Neural cell (in vitro differentiated cells): ENCODE data around the gene LTBP1.

Experiments used
- CTCF ChIP-seq: fragments of 450-650 bp; IDR thresholded peaks from 2 replicates; pipeline ENCODE4 v1.5.1; 2014; ENCODE audit warnings: antibody characterized with exemption, mild to moderate bottlenecking, moderate library complexity; ENCODE audit not compliant: poor library complexity, severe bottlenecking
- EP300 ChIP-seq: fragments of 450-650 bp; conservative IDR thresholded peaks from 2 replicates; pipeline ENCODE4 v1.6.1; 2014; ENCODE audit warnings: antibody characterized with exemption, mild to moderate bottlenecking, moderate library complexity; ENCODE audit not compliant: poor library complexity, severe bottlenecking
- EZH2 ChIP-seq: fragments of 200-600, 300-800 bp; shearing (Covaris generic), sonication (generic); IDR thresholded peaks from 2 replicates; pipeline ENCODE4 v1.6.1; 2014; ENCODE audit warnings: antibody characterized with exemption, low read length, borderline replicate concordance, mild to moderate bottlenecking; ENCODE audit not compliant: insufficient read depth, poor library complexity, severe bottlenecking
- POLR2AphosphoS5 ChIP-seq: IDR thresholded peaks from 2 replicates; pipeline ENCODE4 v1.6.1; 2012
- RAD21 ChIP-seq: fragments of 450-650 bp; conservative IDR thresholded peaks from 2 replicates; pipeline ENCODE4 v1.6.1; 2014; ENCODE audit warnings: antibody characterized with exemption, mild to moderate bottlenecking, moderate library complexity
- REST ChIP-seq: IDR thresholded peaks from 2 replicates; pipeline ENCODE4 v1.6.1; 2012; ENCODE audit warnings: borderline replicate concordance
- SMC3 ChIP-seq: fragments of 450-650 bp; conservative IDR thresholded peaks from 2 replicates; pipeline ENCODE4 v1.6.1; 2014; ENCODE audit warnings: antibody characterized with exemption, mild to moderate bottlenecking, moderate library complexity; ENCODE audit not compliant: poor library complexity
- TAF1 ChIP-seq: IDR thresholded peaks from 2 replicates; pipeline ENCODE4 v1.6.1; 2012; ENCODE audit warnings: low read depth

- TF ChIP-seq EP300 (no peak), CTCF (no peak), POLR2AphosphoS5 (no peak), TAF1 (no peak), SMC3 (no peak), EZH2 (no peak), RAD21 (no peak), REST (no peak)
Measured at GRCh38 chr2:33077844-33078243, 131.1 kb downstream of the LTBP1 start.
